HT-29 (cell line): ENCODE data around the gene PRICKLE1. TPM values are rescaled to one million over a fixed set of nuclear protein-coding genes. Genes with fewer than 3 reads are reported as not detected.

Experiments
- DNase-seq: peaks from one replicate; pipeline ENCODE4 v3.0.0-alpha.2; 2015; ENCODE audit warnings: low spot score
- total RNA-seq: library from RNA; depleted of rRNA; stranded (reverse); fragments of >200 nt; shearing (Covaris generic); gene quantifications from 2 replicates; pipeline ENCODE4 v1.2.3, GENCODE V29; 2014; rRNA removed

Gene PRICKLE1
- 0.76 and 1.6 TPM in 2 replicates for total RNA-seq

DNA sequence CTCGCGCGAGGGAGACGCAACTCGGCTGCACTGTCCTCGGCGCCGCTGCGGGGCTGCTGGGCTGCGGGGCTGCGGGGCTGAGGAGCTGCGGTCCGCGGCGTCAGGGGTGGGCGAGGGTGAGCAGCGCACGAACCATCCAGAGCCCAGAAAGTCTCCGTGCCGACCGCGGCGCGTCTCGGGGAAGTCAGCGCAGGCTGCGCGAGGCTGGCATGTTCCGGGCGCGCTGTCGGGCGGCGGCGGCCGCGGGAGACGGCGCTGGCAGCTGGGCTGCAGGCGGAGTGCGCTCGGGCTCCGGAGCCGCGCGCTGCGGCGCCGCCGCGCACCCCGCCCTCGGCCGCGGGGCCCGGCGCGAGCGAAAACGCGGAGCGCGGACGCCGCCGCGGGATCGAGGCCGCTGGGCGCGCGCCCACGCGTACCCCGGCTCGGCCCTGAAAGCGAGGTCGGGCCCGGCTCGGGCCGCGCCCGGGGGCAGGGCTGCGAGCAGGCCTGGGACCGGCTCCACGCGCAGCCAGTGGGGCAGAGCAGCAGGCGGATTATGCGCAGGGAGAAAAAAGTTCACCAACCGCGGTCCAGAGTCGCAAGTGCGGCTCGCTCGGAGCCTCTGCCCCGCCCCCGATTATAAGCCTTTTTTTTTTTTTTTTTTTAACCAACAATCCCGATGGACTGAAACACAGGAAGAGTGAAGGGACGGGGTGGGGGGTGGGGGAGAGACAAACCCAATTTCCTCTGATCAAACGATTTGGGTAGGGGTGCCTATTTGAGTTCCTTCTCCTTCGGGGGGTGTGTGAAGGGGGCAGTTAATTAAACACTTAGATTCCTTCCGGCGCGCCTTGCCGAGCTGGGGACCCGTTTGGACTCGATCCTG is at the start of gene PRICKLE1:
TSS of gene PRICKLE1 (minus strand) at position 282 of the 865 bp plus-strand sequence. CDS start 117,230 bp downstream, outside the sequence.
- DNase-seq: no peak

DNA sequence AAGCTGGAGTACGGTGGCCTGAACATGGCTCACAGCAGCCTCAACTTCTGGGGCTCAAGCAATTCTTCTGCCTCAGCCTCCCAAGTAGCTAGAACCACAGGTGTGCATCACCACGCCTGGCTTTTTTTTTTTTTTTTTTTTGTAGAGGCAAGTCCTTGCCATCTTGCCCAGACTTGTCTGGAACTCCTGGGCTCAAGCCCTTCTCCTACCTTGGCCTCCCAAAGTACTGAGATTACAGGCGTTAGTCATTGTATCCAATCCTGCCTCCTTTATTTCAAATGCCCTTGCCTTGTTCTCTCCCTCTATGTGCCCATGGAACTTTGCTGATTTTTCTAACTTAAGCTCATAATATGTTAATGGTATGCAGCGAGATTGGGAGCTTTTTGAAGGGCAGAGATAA is 49.2 kb upstream of the PRICKLE1 start:
- DNase-seq: no peak

DNA sequence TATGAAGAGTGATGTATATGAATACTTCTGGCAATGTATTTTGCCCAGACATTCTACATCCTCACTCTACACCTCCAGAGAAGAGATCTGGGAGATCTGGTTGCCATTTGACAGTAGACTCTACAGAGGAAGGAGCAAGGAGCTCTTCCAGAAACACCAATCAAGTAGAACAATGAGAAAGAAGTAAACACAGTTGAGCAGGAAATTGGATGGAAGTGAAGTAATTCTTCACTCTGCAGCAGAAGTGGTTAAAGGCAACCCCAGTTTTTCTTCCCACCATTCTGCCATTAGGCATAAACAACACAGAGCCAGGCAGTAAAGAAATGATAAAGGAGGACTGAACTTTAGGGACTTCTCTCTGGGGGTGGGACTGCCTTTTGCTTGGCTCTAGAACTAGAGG is 48.5 kb upstream of the PRICKLE1 start:
- DNase-seq: no peak

DNA sequence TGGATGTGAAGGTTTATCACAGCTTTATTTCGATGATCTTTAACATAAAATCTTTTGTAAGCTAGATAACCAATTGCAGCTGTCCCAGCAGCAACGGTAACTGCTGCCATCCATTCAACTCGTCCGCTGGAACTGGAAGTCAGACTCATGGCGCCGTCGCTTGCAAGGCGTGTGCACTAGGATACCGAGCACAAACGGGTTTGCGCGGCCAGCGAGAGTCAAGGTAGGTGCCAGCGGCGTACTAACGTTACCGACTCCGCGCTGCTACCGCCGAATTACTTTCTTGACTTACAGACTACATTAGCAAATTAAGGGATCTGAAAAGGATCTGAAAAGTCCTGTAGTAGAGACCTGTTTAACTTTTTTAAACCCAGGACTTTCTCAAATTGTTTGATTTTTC is 47.4 kb upstream of the PRICKLE1 start:
- DNase-seq: no peak

- no peak for DNase-seq
These were observed 44.0 kb upstream of the PRICKLE1 start for GRCh38 chr12:42633594-42633993.

DNA sequence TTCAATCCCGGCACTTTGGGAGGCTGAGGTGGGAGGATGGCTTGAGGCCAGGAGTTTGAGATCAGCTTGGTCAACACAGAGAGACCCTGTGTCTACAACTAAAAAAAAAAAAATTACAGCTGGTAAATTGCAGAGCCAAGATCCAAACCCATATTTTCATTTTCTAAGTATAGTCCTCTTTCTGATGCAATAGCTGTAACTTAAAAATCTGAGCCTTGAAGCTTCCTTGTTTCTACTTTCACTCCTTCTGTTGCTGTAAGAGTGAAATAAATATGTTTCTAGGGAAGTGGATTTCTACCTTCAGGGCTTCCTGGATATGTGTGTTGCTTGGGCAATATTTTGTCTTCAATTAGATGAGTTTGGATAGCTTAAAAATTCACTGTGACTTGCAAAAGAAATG is 42.0 kb upstream of the PRICKLE1 start:
- no peak for DNase-seq

GRCh38 chr12:42630314-42630713 is 40.8 kb upstream of the PRICKLE1 start:
- no peak for DNase-seq

DNA sequence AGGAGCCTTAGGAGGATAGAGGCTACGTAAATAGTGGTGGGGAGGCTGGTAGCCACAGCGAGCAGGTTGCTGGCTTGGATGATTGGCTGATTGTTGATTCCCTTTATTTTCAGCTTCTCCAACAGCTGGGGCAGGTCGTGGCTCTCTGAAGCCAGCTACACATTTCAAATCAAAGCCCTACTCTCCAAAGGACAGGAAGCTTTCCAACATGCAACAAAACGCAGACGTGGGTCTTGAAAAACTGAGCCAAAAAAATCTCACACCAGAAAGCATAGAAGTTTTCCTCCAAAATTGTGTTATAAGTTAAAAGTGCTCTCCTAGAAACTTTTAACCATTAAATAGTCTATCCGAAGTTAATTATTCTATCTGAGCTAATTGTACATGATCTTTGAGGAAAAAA is 37.6 kb upstream of the PRICKLE1 start:
- no peak for DNase-seq

DNA sequence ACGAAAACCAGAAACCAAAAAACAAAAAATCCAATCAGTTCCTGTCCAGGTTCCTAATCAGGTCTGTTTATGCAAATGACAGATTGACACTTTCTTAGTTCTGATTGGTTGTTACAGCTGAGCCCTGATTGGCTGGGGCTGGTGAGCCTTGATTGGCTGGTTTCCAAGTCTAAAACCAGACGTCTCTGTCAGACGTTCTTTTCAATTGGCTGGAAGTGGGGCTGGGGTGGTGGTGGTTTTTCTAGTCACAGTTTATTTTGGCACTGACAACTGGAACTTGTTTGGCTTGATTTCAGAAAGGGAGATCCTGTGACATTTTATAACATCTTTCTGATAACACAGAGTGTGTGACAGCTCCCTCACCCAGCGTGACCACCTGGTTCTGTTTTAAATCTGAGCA is 36.1 kb upstream of the PRICKLE1 start:
- no peak for DNase-seq

GRCh38 chr12:42617622-42618021 is 28.1 kb upstream of the PRICKLE1 start:
- no peak for DNase-seq

- DNase-seq: no peak
These were observed 25.5 kb upstream of the PRICKLE1 start for GRCh38 chr12:42615006-42615405.

DNA sequence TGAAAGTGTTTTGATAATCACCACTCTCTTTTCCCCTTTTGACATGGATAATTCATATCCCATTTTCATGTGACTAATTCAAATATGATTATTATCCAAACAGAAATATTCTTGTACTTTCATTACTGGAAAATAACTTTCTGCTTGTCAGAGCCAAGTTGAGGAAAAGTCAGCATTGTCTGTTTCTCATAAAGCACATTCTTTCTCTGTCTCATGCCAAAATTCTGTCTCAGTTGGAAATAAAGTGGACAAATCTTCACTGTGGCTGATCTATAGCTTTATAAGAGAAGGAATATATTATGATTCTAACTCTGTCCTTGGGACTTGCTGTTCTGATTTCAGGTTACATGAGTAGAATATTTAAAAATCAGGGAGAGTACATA is 22.7 kb upstream of the PRICKLE1 start:
- DNase-seq: no peak

DNA sequence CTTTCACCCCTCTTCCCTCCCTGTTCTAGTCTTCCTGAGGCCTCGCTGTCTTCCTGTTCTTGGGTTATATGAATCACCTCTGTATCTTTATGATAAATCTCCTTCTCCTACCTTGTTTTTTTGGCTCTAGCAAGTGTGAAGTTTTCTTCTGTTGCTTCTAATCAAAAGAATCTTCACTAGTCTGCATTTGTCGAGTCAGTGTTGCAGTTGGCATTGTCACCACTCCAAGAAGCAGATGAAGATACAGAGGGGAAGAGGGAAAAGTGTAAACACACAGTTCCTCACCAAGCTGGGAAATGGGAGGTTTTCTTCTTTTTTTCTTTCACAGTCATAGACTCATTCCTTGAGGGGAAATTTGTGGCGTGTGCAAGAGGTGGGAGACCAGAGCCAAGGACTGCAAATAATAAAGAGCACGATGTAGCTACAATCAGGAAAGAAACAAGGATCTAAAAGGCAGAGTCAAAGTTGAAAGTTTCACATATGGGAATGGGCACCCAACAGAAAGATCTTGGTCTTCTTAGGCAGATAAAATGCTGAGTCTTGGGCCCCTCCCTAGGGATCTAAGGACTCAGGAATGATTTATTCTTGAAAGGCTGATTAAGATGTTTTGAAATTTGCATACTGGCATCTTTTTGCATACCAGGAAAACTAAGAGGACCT is 22.2 kb upstream of the PRICKLE1 start:
- no peak for DNase-seq

GRCh38 chr12:42609605-42610004 is 20.1 kb upstream of the PRICKLE1 start:
- no peak for DNase-seq

DNA sequence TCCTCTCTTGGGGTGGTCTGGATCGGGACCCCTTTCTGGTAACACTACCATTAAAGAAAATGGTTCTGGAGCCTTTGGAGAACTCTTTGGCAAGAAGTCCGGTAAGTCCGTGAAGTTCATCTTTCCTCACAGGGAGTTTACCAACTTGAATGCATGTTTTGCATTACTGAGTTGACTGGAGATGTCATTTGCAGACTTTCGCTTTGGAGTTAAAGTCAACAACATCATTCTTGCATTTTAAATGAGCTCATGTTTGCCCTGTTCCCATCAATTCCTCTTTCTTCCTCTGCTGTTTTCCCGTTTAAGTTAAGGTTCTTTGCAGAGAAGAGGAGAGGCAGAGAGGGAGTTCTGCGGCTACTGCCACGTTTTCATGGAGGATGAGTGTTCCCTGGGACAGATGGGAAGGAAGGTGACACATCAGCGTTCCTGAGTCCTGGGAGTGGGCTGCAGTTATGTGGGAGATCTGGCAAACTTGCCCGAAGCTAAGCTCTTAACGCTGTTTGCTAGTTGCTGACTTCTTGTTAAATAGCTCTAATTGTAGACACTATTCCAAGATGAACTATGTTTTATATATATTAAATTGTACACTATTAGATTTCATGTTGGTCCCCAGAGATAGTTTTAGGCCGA is 18.8 kb upstream of the PRICKLE1 start:
- no peak for DNase-seq

- DNase-seq: no peak
These were observed 18.1 kb upstream of the PRICKLE1 start for GRCh38 chr12:42607584-42608058.

GRCh38 chr12:42606471-42606870 is 16.9 kb upstream of the PRICKLE1 start:
- no peak for DNase-seq

GRCh38 chr12:42605685-42606084 is 16.1 kb upstream of the PRICKLE1 start:
- no peak for DNase-seq

DNA sequence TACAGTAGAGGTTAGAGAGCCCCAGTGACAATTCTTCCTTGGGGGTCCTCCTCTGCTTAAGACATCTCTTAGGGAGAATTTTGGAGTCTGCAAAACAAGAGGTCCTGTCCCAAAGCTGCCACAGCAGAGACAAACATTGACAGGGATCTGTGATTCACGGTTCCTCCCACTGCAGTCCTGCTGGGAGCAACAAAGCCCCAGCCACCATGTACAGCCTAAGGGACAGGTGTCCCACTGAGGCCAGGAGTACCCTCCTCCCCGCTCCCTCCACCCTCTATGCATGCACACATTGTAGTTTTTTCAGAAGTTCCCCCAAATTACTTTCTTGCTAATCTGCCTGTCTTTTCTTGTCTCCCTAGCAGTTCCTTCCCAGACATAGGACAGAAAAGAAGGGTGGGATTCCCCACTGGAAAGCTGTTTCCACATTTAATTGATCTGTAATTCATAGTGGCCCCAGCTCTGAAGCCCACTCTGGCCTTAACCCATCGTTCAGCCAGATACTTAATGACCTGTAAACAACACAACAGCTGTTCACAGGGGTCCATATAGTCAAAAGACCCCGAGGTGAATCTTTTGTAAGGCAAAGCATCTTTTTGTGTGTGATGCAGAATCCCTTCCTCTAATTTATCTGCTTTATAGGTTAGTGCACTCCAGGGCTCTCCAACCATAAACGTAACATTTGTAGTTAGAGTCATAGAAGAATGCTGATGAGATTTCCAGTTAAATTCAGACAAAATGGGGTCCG is 13.9 kb upstream of the PRICKLE1 start:
- no peak for DNase-seq

DNA sequence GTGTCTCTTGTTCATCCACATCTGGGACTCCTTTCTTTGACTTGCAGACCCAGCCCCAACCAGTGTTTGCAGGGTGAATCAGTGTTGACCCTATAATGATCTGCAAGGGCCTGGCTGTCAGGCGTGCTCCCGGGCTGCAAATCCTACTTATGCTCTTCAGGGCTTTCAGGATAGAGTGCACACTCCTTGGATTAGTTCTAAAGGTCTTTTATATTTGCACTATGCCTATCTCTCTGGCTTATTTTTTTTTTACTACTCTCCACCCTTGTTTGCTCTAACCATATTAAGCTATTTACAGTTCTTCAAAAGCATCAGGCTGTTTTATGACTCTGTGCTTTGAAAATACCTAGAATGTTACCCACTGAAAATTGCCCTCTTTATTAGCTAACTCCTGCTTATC is 4.3 kb upstream of the PRICKLE1 start:
- DNase-seq: peak; percentile 26

DNA sequence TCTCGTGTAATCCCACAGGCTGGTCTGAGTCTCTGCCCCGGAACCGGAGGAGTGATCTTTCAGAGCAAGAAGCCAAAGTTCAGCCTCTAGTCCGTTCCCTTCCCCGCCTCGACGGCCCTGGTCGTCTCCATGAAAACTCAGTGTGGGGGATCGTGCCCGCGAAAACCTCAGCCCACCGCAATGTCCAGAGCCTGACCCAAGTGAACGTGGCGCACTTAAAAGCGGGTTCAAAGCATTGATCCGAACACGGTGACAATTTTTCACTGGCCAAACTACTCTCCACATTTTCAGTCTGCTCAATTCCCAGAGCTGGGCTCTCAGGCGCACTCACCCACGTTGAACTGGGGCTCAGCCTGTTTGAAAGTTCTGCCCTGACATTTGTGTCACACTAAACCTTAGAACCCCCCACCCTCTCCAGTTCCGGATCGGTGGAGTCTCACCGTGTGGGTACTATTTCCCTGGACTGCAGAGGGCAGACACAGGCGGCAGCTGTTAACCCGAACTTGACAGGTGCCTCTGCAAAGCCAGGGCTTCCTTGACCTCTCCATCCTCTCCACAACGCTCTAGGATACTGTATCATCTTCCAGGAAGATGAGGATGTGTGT is 886 bp upstream of the PRICKLE1 start:
- no peak for DNase-seq
